WI38 (cell line): ENCODE data around the gene ZNF568.

Experiments used
- H3K4me3 ChIP-seq: 2 replicates; pipeline ENCODE4 v1.5.1; 2011; ENCODE audit warnings: low read depth, mild to moderate bottlenecking, control low read depth, low read length
- CTCF ChIP-seq: IDR thresholded peaks from 2 replicates; pipeline ENCODE4 v1.5.1; 2012; ENCODE audit warnings: low read depth, mild to moderate bottlenecking, control low read depth, low read length

The ZNF568 gene

DNA sequence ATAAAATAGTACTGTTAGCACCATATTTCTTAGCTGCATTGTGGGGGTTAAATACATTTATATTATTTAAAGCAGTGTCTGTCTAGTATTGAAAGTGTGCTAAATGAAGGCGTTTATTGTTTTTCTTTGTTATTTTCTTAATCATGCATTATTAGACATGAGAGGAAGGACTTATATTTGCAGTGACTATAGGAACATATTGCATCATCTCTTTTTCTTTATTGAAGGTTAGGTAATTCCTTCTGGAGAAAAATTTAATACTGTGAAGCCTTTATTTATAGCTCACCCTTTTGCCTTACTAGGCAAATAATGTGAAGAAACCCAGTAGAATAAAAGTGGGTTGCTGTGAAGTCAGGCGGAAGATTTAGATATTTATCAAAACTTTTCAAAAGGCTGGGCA lies 83.2 kb downstream of the ZNF568 start:
- no peak overlapping the region for H3K4me3 ChIP-seq
- TF ChIP-seq CTCF = no peak

DNA sequence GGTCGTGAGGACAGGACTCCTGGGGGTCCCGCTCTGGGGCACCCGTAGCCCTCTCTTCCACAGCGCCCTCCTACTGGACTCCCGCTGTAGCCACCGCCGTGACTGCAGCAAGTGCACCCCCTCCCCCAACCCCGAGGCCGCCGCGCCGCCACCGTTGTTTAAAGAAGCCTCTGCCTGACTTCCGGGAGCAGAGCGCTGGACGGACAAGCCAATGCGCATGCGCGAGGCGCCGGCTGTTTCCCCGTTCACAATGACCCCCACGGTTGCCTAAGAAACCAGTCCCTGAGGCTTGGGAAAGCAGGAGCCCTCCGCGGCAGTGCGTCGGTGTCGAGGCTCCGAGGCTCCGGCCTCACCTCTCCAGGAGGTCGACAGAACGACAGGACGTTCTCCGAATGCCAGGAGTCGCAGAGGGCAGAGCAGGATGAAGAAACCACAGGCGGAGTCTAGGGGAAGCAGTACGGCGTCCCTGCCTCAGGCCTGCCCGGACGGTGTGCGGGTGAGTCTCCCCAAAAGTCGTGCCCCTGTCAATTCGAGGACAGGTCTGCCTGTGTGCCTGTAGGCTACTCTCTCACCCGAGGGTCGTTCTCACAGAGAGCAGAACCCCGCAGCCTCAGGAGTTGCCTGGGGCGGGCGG lies 91.6 kb downstream of the ZNF568 start:
- no peak for TF ChIP-seq CTCF
- H3K4me3 ChIP-seq = no peak overlapping the region

- TF ChIP-seq CTCF = no peak
Measured at GRCh38 chr19:37009871-37010270, 93.7 kb downstream of the ZNF568 start.

DNA sequence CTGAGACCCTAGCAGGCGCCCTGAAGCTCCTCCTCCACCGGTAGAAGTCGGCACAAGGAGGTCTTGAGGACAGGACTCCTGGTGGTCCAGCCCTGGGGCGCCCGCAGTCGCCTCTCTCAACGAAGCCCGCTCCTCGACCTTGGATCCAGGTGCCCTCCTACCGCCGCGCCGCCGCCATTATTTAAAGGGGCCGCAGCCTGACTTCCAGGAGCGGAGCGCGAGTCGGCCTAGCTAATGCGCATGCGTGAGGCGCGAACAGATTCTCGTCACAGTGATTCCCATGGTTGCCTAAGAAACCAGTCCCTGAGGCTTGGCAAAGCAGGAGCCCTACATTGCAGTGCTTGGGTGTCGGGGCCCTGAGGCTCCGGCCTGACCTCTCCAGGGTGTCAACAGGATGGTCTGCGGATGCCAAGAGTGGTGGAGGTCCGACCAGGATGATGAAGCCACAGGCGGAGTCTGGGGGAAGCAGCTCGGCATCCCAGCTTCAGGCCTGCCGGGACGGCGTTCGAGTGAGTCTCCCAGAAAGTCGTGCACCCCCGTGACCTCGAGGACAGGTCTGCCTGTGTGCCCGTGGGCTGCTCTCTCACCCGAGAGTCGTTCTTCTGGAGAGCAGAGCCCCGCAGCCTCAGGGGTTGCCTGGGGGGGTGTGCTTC lies 96.1 kb downstream of the ZNF568 start:
- H3K4me3 ChIP-seq = no peak overlapping the region
- TF ChIP-seq CTCF = no peak

More at GRCh38 chr19:37009871-37010270, 93.7 kb downstream of the ZNF568 start:
- H3K4me3 ChIP-seq = no peak overlapping the region

GRCh38 chr19:37014456-37014855 lies 98.3 kb downstream of the ZNF568 start:
- TF ChIP-seq CTCF = no peak
- H3K4me3 ChIP-seq = no peak overlapping the region

DNA sequence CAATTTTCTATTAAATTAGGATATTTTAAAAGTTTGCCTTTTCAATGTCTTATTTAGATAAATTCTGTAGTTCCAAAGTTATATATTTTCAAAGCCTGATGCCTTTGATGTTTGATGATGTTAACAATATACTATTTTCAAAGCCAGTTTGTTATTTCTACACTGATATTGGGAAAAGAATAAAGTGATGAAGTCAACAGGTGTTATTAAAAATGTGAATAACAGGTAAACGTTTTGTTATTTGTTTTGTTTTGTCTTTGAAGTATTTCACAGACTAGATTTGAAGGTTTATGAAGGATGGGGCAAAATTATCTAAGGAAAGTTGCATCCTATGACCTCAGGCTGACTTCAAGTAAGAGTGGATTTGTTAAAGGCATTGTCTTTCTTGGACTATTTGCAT lies 129.0 kb downstream of the ZNF568 start:
- TF ChIP-seq CTCF = no peak
- H3K4me3 ChIP-seq = no peak overlapping the region
